ENCODE data around the gene OPA1. TPM values are rescaled to one million over a fixed set of nuclear protein-coding genes. Genes with fewer than 3 reads are reported as not detected.
"Not testable (repeated sequence)": the region's sequence is repeated elsewhere in the genome, so short reads cannot be mapped to it uniquely, and the experiment has no call there.

Gene OPA1
- polyA plus RNA-seq, 1 donor, result 45.5 TPM

DNA sequence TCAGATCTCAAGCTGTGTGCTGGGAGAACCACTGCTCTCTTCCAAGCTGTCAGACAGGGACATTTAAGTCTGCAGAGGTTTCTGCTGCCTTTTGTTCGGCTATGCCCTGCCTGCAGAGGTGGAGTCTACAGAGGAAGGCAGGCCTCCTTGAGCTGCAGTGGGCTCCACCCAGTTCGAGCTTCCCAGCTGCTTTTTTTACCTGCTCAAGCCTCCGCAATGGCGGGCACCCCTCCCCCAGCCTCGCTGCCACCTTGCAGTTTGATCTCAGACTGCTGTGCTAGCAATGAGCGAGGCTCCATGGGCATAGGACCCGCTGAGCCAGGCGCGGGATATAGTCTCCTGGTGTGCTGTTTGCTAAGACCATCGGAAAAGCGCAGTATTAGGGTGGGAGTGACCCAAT lies 17.5 kb downstream of the OPA1 start:
- H3K4me3 ChIP-seq (ENCODE audit: low read length); H3K27ac ChIP-seq (ENCODE audit: low read length); H3K4me1 ChIP-seq (ENCODE audit: control insufficient read depth, insufficient read depth, low read length); H3K36me3 ChIP-seq (ENCODE audit: control insufficient read depth, insufficient read depth, low read length); H3K27me3 ChIP-seq (ENCODE audit: control insufficient read depth, insufficient read depth, low read length); DNase-seq: not testable (repeated sequence)
- WGBS (ENCODE audit: insufficient coverage, low lambda C conversion rate), result no CpG with 5 or more reads among the region's 11 CpGs
- H3K9me3 ChIP-seq (ENCODE audit: control insufficient read depth, low read depth, low read length), result peaks cover 11% of the 10 kb centered on the region

DNA sequence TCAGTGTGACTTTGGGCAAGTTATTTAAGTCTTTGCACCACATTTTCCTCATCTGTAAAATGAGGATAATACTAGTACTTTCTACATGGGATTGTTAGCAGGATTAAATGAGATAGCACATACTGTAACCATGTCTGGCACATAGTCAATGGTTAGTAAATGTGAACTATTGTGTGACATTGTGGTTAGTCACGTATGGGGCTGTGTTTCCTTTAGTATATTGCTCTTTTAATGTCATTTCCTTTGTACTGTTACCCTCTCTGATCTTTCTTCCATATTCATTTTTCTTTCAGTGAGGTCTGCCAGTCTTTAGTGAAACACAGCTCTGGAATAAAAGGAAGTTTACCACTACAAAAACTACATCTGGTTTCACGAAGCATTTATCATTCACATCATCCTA lies 21.4 kb downstream of the OPA1 start:
- Histone ChIP-seq H3K27ac (ENCODE audit: low read length) (no peak overlapping the region), H3K4me3 (ENCODE audit: low read length) (no peak overlapping the region), H3K27me3 (ENCODE audit: control insufficient read depth, insufficient read depth, low read length) (no peaks in the 10 kb centered on the region), H3K4me1 (ENCODE audit: control insufficient read depth, insufficient read depth, low read length) (no peaks in the 10 kb centered on the region), H3K9me3 (ENCODE audit: control insufficient read depth, low read depth, low read length) (peaks cover 11% of the 10 kb centered on the region), H3K36me3 (ENCODE audit: control insufficient read depth, insufficient read depth, low read length) (peaks cover 22% of the 10 kb centered on the region)
- 83% methylated on average over 1 of the region's 2 CpGs for WGBS (ENCODE audit: insufficient coverage, low lambda C conversion rate)
- DNase-seq, result no peak

DNA sequence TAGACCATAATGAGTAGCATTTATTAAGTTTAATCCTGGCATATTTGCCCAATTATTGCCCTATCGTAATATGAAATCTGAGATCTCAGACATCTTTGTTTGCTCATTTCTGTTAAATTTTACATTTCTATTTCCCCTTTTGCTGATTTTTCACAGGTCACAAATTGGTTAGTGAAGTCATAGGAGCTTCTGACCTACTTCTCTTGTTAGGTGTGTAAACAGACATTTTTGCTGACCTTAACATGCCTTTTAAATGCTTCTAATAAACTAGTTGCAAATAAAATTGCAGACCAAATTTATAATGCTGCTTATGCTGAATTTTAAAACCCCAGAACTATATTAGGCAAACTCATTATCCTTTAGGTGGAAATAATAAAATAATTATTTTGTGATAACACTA lies 24.6 kb downstream of the OPA1 start:
- no peak for DNase-seq
- no peak overlapping the region for H3K4me3 ChIP-seq (ENCODE audit: low read length)
- no peaks in the 10 kb centered on the region for H3K4me1 ChIP-seq (ENCODE audit: control insufficient read depth, insufficient read depth, low read length)
- H3K27ac ChIP-seq (ENCODE audit: low read length), result no peak overlapping the region
- H3K9me3 ChIP-seq (ENCODE audit: control insufficient read depth, low read depth, low read length), result peaks cover 6% of the 10 kb centered on the region
- peaks cover 35% of the 10 kb centered on the region for H3K36me3 ChIP-seq (ENCODE audit: control insufficient read depth, insufficient read depth, low read length)
- H3K27me3 ChIP-seq (ENCODE audit: control insufficient read depth, insufficient read depth, low read length), result no peaks in the 10 kb centered on the region
- WGBS (ENCODE audit: insufficient coverage, low lambda C conversion rate), result 100% methylated on average over 1 of the region's 1 CpG

DNA sequence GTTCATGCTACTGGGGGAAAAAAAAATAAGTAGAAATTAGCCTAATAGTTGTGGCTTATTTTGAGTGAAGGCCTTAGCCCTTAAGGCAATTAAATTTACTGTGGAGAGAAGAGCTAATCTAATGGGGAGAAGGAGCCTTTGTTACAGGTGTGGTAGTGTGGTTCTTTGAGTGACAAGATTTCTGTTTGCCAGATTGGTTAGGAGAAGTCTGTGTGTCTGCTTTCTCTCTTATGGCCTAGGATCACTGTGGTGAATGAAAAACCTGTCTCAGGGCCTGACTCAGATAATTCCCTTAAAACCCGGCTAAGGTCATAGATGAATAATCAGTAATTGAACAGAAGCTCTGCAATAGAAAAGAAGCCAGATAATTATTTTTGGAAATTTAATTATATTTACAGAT lies 27.0 kb downstream of the OPA1 start:
- H3K27ac ChIP-seq (ENCODE audit: low read length), result no peak overlapping the region
- no peak for DNase-seq
- no peaks in the 10 kb centered on the region for H3K27me3 ChIP-seq (ENCODE audit: control insufficient read depth, insufficient read depth, low read length)
- no peaks in the 10 kb centered on the region for H3K9me3 ChIP-seq (ENCODE audit: control insufficient read depth, low read depth, low read length)
- peaks cover 42% of the 10 kb centered on the region for H3K36me3 ChIP-seq (ENCODE audit: control insufficient read depth, insufficient read depth, low read length)
- H3K4me1 ChIP-seq (ENCODE audit: control insufficient read depth, insufficient read depth, low read length), result no peaks in the 10 kb centered on the region
- no peak overlapping the region for H3K4me3 ChIP-seq (ENCODE audit: low read length)
- WGBS (ENCODE audit: insufficient coverage, low lambda C conversion rate), result no CpG with 5 or more reads among the region's 1 CpG

DNA sequence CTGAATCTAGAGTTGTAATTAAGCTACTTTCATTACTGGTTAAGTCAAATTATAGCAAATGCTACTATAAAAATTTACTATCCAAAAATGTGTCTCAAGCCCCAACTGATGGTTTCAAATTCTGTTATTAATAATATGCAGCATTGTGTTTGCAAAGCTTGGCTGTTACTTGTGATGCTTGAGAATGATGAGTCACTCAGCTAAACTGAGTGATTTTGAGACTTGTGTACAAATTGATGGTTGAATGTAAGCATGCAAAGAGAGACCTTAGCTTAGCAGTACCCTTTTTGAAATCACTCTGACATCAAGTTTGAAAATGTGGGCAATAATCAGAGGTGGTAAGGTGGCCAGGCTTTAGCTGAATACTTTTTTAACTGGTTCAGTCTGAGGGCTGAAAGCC lies 27.6 kb downstream of the OPA1 start:
- Histone ChIP-seq H3K36me3 (ENCODE audit: control insufficient read depth, insufficient read depth, low read length) (peaks cover 40% of the 10 kb centered on the region), H3K9me3 (ENCODE audit: control insufficient read depth, low read depth, low read length) (no peaks in the 10 kb centered on the region), H3K4me1 (ENCODE audit: control insufficient read depth, insufficient read depth, low read length) (no peaks in the 10 kb centered on the region), H3K27ac (ENCODE audit: low read length) (no peak overlapping the region), H3K27me3 (ENCODE audit: control insufficient read depth, insufficient read depth, low read length) (no peaks in the 10 kb centered on the region), H3K4me3 (ENCODE audit: low read length) (no peak overlapping the region)
- no peak for DNase-seq

DNA sequence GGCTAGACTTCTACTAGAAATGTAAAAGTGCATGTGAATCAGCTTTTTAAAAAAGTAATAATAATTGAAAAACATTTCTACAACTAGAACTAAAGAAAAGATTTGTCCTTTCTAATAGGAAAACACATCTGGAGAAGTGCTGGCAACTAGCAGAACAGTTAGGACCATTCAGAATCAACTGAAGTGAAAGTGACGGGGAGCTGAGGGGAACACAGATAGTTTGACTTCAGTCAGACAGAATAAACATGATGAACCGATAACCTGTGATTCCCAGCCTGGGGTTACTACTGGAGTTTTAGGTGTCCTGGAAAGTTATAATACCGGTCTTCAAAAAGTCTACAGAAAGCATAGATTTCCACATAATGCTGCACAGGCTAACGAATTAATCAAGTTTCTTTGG lies 28.1 kb downstream of the OPA1 start:
- Histone ChIP-seq H3K4me3 (ENCODE audit: low read length) (no peak overlapping the region), H3K9me3 (ENCODE audit: control insufficient read depth, low read depth, low read length) (no peaks in the 10 kb centered on the region), H3K4me1 (ENCODE audit: control insufficient read depth, insufficient read depth, low read length) (no peaks in the 10 kb centered on the region), H3K27ac (ENCODE audit: low read length) (no peak overlapping the region), H3K36me3 (ENCODE audit: control insufficient read depth, insufficient read depth, low read length) (peaks cover 40% of the 10 kb centered on the region), H3K27me3 (ENCODE audit: control insufficient read depth, insufficient read depth, low read length) (no peaks in the 10 kb centered on the region)
- DNase-seq, result no peak
- no CpG with 5 or more reads among the region's 4 CpGs for WGBS (ENCODE audit: insufficient coverage, low lambda C conversion rate)

DNA sequence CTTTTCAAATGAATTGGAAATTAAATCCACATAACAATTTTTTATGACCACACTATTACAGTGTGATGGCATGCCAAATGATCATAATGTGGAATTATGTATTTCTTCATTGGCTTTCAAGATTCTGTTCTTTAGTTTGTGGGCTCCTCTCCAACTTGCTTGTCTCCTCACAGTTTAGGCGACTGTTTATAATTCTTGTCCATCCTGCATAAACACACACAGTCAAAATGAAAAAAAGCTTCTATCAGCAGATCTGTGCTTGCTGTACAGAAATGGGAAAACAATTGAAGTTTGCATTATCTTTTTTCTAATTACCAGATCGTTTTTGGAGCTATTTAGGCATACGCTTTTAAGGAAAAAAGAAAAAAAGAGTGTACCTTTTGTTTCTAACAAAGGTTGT lies 37.0 kb downstream of the OPA1 start:
- Histone ChIP-seq H3K36me3 (ENCODE audit: control insufficient read depth, insufficient read depth, low read length) (peaks cover 16% of the 10 kb centered on the region), H3K27ac (ENCODE audit: low read length) (no peak overlapping the region), H3K27me3 (ENCODE audit: control insufficient read depth, insufficient read depth, low read length) (no peaks in the 10 kb centered on the region), H3K4me3 (ENCODE audit: low read length) (no peak overlapping the region), H3K9me3 (ENCODE audit: control insufficient read depth, low read depth, low read length) (no peaks in the 10 kb centered on the region), H3K4me1 (ENCODE audit: control insufficient read depth, insufficient read depth, low read length) (no peaks in the 10 kb centered on the region)
- DNase-seq, result no peak
- whole genome bisulfite sequencing (ENCODE audit: insufficient coverage, low lambda C conversion rate), result 73% methylated on average over 1 of the region's 3 CpGs

DNA sequence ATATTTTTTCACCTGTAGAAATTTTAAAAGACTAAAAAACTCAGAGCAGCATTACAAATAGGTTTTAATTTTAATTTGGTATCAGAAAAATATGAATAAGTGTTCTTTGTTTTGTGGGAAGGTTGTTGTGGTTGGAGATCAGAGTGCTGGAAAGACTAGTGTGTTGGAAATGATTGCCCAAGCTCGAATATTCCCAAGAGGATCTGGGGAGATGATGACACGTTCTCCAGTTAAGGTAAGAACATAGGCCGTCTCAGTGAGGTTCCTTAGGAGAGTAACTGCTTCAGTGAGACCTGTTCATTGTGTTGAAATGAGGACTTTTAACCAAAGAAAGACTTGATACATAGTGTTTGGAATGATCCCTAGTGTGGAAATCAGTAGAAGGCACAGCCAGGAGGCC lies 44.8 kb downstream of the OPA1 start:
- DNase-seq, result no peak
- no CpG with 5 or more reads among the region's 3 CpGs for WGBS (ENCODE audit: insufficient coverage, low lambda C conversion rate)
- peaks cover 38% of the 10 kb centered on the region for H3K36me3 ChIP-seq (ENCODE audit: control insufficient read depth, insufficient read depth, low read length)

DNA sequence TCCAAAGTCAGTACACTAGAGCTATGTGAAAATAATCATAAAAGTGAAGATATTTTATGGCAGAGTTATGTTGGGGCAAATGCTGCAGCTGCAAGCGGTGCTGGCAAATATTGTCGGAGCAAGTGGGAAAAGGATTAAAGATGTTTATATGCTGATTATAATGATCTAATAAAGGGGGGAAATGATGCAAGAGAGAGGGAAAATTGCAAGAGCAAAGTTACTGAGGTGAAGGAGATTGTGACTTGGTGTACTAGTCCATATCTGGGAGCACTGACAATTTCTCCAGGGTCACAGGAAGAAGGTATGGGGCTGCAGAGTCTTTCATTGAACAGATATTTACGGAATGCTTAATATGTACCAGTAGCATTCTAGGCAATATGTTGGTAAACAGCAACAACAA lies 45.8 kb downstream of the OPA1 start:
- Histone ChIP-seq H3K36me3 (ENCODE audit: control insufficient read depth, insufficient read depth, low read length) (peaks cover 35% of the 10 kb centered on the region), H3K4me1 (ENCODE audit: control insufficient read depth, insufficient read depth, low read length) (no peaks in the 10 kb centered on the region), H3K27ac (ENCODE audit: low read length) (no peak overlapping the region), H3K27me3 (ENCODE audit: control insufficient read depth, insufficient read depth, low read length) (no peaks in the 10 kb centered on the region), H3K4me3 (ENCODE audit: low read length) (no peak overlapping the region), H3K9me3 (ENCODE audit: control insufficient read depth, low read depth, low read length) (no peaks in the 10 kb centered on the region)
- 100% methylated on average over 2 of the region's 3 CpGs for WGBS (ENCODE audit: insufficient coverage, low lambda C conversion rate)
- DNase-seq, result no peak

More for the DNA sequence above, 44.8 kb downstream of the OPA1 start:
- no peaks in the 10 kb centered on the region for H3K9me3 ChIP-seq (ENCODE audit: control insufficient read depth, low read depth, low read length)
- no peak overlapping the region for H3K4me3 ChIP-seq (ENCODE audit: low read length)
- H3K4me1 ChIP-seq (ENCODE audit: control insufficient read depth, insufficient read depth, low read length), result no peaks in the 10 kb centered on the region
- H3K27me3 ChIP-seq (ENCODE audit: control insufficient read depth, insufficient read depth, low read length), result no peaks in the 10 kb centered on the region
- no peak overlapping the region for H3K27ac ChIP-seq (ENCODE audit: low read length)

DNA sequence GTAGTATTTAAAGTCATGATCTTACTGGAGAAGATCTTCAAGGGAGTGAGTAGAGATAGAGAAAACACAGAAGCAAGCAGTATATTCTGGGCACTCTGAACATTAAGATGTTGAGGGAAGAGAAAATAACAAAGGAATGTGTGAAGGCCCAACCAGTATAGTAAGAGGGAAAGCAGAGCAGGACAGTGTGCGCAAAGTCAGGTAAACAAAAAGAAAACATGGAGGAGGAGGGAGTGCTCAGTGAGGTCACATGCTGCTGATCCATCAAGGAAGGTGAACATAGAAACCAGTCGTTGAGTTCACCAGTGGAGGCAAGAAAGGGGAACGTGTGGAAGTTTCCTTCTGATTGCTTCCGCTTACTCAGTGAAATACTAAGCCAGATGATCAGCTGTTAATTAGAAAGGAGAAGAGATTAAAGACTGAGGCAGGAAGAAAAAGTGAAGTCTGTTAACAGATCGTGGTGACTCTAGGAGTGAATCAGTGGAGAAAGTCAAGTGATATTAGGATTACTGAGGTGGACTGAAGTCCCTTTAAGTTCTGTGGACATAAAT lies 47.2 kb downstream of the OPA1 start:
- Histone ChIP-seq H3K4me3 (ENCODE audit: low read length) (no peak overlapping the region), H3K4me1 (ENCODE audit: control insufficient read depth, insufficient read depth, low read length) (no peaks in the 10 kb centered on the region), H3K27ac (ENCODE audit: low read length) (no peak overlapping the region), H3K36me3 (ENCODE audit: control insufficient read depth, insufficient read depth, low read length) (peaks cover 42% of the 10 kb centered on the region), H3K27me3 (ENCODE audit: control insufficient read depth, insufficient read depth, low read length) (no peaks in the 10 kb centered on the region), H3K9me3 (ENCODE audit: control insufficient read depth, low read depth, low read length) (no peaks in the 10 kb centered on the region)
- no peak for DNase-seq
- 96% methylated on average over 4 of the region's 5 CpGs for WGBS (ENCODE audit: insufficient coverage, low lambda C conversion rate)

DNA sequence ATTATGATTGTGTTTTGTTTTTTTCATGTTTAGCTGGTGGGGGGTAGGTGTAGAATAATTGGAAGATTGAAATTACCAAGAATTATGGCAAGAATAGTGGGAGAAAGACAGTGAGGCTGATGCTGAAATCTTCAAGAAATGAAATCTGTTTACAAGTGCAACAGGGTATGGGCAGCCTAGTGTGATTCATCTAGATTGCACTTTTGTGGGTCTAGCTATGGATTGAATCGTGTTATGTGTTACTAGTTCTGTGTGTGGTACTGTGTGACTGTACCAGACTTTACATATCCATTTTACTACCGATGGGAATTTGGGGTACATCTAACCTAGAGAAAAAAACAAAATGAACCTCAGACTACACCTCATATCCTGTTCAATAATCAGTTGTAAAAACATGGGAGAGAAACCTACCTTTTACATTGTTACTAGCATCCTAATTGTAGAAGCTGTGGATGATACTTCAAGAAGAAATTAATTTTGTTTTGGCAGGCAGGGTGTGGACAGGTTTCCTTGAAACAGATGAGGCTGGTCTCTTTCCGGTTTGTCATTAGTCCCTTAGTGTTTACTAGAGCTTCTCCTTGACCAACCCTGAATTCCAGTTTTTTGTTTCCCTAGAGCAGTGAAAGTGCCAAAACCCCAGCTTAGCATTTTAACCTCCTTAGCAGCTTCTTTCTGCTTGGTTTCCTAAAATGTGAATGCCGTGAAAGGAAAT lies 47.9 kb downstream of the OPA1 start:
- no peaks in the 10 kb centered on the region for H3K9me3 ChIP-seq (ENCODE audit: control insufficient read depth, low read depth, low read length)
- no peak overlapping the region for H3K4me3 ChIP-seq (ENCODE audit: low read length)
- 93% methylated on average over 2 of the region's 4 CpGs for WGBS (ENCODE audit: insufficient coverage, low lambda C conversion rate)
- H3K36me3 ChIP-seq (ENCODE audit: control insufficient read depth, insufficient read depth, low read length), result peaks cover 45% of the 10 kb centered on the region
- H3K27ac ChIP-seq (ENCODE audit: low read length), result no peak overlapping the region
- H3K4me1 ChIP-seq (ENCODE audit: control insufficient read depth, insufficient read depth, low read length), result no peaks in the 10 kb centered on the region
- no peaks in the 10 kb centered on the region for H3K27me3 ChIP-seq (ENCODE audit: control insufficient read depth, insufficient read depth, low read length)
- no peak for DNase-seq

Data from large intestine (tissue), 3 donors.